Suppressor macrophage treated with lipopolysaccharide for 1 hour (primary cell): Measurements from ENCODE around the gene TUBB1.
"Not testable (repeated sequence)": the region's sequence is repeated elsewhere in the genome, so short reads cannot be mapped to it uniquely, and the experiment has no call there.

ENCODE experiments used
- DNase-seq, 3 donors: peaks; one replicate each; pipeline ENCODE4 v3.0.0-alpha.2; 2020 to 2022

Gene TUBB1

GRCh38 chr20:59006864-59007664, 12.2 kb upstream of the TUBB1 start, which contains the start of gene CTSZ:
TSS of gene CTSZ (minus strand) at chr20:59007254. CDS start at chr20:59007128, 126 bp downstream.
- peak; percentile 83 to 94 (median 84) for DNase-seq

GRCh38 chr20:59007665-59008511, 11.3 kb upstream of the TUBB1 start:
- DNase-seq: peak; percentile 95 to 100 (median 98)

DNA sequence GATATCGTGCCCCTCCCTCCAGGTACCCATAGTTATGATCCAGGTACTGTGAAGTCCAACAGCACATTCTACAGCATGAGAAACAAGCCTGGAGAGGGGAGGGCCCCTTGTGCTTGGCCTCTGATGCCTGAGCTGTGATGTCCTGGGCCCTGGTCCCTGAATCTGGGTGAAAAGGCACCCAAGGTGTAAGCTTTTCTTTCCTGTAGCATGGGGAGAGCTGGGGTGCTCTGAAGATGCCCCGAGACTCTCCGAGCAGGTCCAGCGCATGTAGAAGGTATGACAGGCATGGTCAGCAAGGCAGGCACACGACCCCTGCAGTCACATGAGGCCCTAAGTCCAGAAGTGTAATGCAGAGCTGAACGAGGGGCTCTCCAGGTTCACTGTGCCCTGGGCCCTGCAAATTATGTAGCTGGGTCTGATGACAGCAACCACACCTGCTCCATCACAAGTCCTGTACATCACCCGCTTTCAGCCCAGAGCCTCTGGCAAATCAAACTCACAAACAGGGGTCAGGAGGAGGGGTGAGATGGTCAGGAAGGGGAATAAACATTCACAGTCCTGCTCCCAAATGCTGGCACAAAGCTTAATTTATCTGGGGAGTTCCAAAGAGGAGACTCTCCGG, 10.4 kb upstream of the TUBB1 start:
- DNase-seq: no peak

DNA sequence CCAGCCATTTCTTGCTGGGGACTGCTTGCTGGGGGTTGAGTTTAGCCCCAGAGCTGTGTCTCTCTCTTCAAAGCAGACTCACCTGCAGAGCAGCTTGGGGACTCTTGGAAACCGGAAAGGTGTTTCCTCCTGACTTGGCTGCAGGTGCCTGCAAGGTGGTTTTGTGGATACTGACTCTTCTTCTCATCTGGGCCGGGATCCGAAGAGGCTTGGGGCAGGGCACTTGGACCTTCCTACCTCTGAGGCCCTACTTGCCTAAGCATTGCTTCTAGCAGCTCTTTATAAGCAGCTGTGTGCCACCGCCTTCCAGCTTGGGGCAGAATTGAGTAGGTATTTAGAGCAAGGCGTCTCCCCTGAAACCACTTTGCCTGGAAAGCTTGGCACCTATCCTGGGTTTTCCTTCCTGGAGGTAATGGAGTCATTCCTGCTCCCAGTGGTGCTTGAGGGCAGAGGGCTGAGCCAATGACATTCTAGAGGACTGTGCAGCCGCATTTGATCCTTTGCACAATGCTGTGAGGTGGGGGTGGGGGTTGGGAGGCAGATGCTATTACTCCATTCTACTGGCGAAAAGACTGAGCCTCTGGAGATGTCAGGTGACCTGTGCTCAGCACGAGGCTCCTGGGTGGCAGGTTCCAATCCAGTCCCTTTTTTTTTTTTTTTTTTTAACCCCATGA, 8.8 kb upstream of the TUBB1 start:
- DNase-seq: no peak

- DNase-seq: peak; percentile 45 to 85 (median 54)
Observed at GRCh38 chr20:59010995-59011873, 8.0 kb upstream of the TUBB1 start.

DNA sequence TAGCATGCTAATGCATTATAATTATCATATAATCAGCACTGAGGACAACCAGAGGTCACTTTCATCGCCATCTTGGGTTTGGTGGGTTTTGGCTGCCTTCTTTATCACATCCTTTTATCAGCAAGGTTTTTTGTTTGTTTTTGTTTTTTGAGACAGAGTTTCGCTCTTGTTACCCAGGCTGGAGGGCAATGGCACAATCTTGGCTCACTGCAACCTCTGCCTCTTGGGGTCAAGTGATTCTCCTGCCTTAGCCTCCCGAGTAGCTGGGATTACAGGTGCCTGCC, 7.4 kb upstream of the TUBB1 start:
- not testable (repeated sequence) for DNase-seq

- DNase-seq: no peak
Observed at GRCh38 chr20:59013031-59013951, 5.9 kb upstream of the TUBB1 start.

GRCh38 chr20:59013959-59014608, 5.1 kb upstream of the TUBB1 start:
- DNase-seq: peak in 2 of 3 donors; percentile 51 to 57

- no peak for DNase-seq
Observed at GRCh38 chr20:59014680-59015389, 4.4 kb upstream of the TUBB1 start.

- no peak for DNase-seq
Observed at GRCh38 chr20:59015411-59015810, 3.8 kb upstream of the TUBB1 start.

DNA sequence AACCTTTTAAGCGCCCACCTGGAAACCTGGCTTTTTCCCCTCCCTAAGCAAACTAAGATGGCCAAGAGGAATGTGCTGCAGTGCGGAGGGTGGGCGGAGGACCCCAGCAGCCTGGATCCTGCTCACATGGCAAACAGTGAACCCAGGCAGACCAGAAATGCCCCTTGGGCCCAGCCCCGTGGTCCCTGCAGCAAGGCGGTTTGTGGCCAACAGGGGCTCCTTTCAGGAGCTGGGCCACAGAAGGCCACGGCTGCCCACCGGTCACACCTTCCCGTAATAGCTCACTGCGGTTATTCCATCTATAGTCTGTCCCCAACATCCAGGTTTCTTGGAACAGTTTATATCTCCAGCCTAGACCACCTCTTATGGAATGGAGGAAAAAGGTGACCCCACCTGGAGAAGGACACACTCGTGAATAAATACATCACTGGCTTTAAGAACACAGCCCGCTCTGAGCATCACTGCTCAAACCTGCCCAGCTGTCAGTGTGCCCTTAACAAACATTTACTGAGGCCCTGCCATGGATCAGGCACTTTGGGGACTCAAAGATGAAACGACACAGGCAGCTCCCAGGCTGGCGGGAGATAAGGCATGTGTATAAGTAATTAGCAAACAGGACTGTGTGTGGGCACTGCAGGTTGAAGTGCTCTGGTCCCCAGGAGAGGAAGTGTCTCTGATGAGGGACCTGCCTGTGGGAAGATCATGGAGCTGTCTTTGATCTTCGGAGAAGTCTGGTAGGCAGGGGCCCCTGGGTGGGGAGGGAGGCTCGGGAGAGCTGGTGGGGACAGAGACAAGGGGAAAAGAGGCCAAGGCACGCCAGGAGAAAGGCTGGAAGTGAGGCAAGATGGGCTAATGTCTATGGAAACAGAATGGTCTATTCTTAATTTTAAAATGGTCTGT, 3.2 kb upstream of the TUBB1 start:
- no peak for DNase-seq

- DNase-seq: no peak
Observed at GRCh38 chr20:59016795-59017492, 2.3 kb upstream of the TUBB1 start.

GRCh38 chr20:59017493-59018231, 1.6 kb upstream of the TUBB1 start:
- DNase-seq: no peak

DNA sequence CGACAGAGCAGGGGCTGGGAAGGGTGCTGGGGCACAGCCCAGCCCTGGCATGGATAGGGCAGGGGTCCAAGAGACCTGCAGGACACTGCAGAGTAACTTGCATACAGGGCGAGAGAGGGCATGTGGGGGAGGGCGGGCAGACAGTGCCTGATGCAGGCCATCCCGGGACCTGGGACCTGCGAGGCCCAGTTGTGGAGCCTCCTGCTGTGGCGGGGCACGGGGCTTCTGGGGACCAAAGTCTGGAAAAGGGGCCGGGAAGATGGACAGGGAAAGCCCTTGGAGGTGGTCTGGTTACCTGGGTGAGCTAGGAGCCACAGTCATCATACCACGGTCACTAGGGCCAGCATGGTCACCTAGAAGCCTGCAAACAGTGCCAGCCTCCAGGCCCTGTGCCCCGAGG, 412 bp upstream of the TUBB1 start:
- DNase-seq: no peak

DNA sequence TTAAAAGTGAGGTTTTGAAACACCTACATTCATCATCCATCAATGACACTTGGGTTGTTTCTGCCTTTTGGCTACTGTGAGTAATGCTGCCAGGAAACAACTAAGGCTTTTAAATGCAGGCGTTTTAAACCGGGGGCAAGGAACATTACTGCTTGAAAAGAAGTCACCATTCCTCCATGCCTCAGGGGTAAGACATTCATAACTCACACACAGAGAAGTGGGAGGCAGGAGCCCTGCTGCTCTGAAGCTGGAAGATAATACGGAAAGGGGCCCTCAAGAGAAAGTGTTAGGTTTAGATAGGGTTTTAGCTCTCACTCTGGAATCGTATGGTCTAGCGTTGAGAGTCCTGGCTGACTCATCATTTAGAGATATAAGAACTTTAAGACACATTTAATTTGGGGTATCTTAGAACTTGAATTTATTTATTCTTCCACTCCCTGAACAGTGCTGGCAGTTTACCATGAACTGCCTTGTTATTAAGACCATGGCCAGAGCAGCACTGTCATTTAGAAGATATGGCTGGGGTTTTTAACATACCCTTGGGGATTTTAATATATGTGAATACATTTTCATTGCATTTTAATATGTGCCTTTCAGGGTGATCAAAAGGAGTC, 1.8 kb downstream of the TUBB1 start:
- DNase-seq: no peak

- no peak for DNase-seq
Observed at GRCh38 chr20:59022754-59023153, 3.5 kb downstream of the TUBB1 start.

DNA sequence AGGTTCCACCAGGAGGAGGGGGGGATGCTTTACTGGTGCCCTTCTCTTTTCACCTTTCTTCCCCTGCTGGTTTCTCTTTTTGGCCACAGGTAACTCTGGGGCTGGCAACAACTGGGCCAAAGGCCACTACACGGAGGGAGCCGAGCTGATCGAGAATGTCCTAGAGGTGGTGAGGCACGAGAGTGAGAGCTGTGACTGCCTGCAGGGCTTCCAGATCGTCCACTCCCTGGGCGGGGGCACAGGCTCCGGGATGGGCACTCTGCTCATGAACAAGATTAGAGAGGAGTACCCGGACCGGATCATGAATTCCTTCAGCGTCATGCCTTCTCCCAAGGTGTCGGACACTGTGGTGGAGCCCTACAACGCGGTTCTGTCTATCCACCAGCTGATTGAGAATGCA, 4.4 kb downstream of the TUBB1 start:
- DNase-seq: no peak
